ENCODE measurements around the gene ACTR3. TPM values are rescaled to one million over a fixed set of nuclear protein-coding genes. Genes with fewer than 3 reads are reported as not detected.

Gene ACTR3
- total and polyA plus RNA-seq, 10 of the 15 experiments (the other 5 are each of a cell fraction or from before 2014, with no cell fraction given) = 79.1 to 616 (median 471) TPM

DNA sequence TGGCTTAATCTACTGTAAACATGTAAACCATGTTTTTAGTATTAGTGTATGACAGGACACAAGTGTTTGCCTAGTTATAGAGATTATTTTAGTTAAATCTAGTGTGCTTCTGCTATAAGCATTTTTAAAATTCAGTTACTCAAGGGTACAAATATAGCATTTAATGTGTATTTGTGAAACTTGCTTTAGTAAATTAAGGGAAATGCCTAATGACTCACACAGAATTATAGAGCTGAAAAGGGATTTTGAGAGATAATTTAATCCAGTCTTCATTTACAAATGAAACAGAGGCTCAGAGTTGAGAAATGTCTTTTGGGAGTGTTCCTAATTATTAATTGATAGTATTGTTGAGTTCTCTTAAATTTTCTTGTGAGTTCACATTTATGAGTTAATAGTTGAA, 8.2 kb downstream of the ACTR3 start:
- TF ChIP-seq POLR2AphosphoS2 (IDR thresholded peaks at IDR 0.05; ENCODE audit: low read depth, low read length) (no peak), ZNF622 (IDR thresholded peaks at IDR 0.05) (no peak), BHLHE40 (IDR thresholded peaks at IDR 0.05; ENCODE audit: borderline replicate concordance in 1 of 2, low read depth in 2 of 2, low read length in 1 of 2) (no peak), TAF1 (IDR thresholded peaks at IDR 0.05; ENCODE audit: borderline replicate concordance, low read depth, low read length) (no peak), DPF2 (IDR thresholded peaks at IDR 0.05) (no peak)
- TF ChIP-seq, protein P1, sequence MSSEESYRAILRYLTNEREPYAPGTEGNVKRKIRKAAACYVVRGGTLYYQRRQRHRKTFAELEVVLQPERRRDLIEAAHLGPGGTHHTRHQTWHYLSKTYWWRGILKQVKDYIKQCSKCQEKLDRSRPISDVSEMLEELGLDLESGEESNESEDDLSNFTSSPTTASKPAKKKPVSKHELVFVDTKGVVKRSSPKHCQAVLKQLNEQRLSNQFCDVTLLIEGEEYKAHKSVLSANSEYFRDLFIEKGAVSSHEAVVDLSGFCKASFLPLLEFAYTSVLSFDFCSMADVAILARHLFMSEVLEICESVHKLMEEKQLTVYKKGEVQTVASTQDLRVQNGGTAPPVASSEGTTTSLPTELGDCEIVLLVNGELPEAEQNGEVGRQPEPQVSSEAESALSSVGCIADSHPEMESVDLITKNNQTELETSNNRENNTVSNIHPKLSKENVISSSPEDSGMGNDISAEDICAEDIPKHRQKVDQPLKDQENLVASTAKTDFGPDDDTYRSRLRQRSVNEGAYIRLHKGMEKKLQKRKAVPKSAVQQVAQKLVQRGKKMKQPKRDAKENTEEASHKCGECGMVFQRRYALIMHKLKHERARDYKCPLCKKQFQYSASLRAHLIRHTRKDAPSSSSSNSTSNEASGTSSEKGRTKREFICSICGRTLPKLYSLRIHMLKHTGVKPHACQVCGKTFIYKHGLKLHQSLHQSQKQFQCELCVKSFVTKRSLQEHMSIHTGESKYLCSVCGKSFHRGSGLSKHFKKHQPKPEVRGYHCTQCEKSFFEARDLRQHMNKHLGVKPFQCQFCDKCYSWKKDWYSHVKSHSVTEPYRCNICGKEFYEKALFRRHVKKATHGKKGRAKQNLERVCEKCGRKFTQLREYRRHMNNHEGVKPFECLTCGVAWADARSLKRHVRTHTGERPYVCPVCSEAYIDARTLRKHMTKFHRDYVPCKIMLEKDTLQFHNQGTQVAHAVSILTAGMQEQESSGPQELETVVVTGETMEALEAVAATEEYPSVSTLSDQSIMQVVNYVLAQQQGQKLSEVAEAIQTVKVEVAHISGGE (CRISPR knock-in tag; IDR thresholded peaks at IDR 0.05) = no peak
- peaks cover 3% of the 10 kb centered on the region; the same call in 1 of the 2 replicates for H4K20me1 ChIP-seq (ENCODE audit: control insufficient read depth, insufficient read depth)
- intact Hi-C loops (cut with micrococcal nuclease; ENCODE audit: unreplicated experiment) (no loop called here), in situ Hi-C loops (cut with MboI) (no loop called here)
- H3K27ac ChIP-seq (ENCODE audit: control insufficient read depth, insufficient read depth) = peak overlapping the region; percentile 24; the same call in 1 of the 2 replicates
- no peak overlapping the region; the same call in 1 of the 2 replicates for H3K9ac ChIP-seq (ENCODE audit: control insufficient read depth, insufficient read depth, low read length)
- H3K4me1 ChIP-seq (ENCODE audit: control insufficient read depth, insufficient read depth, low read length) = peaks cover 31% of the 10 kb centered on the region
- H3K9me3 ChIP-seq (replicated peaks; ENCODE audit: control insufficient read depth, insufficient read depth, low read length) = no peaks in the 10 kb centered on the region; the same call in 2 of the 3 replicates
- no TSS peak for BruUV-seq (replicated peaks)
- ChIA-PET RAD21 (ENCODE audit: unreplicated experiment) (interaction anchor here (1.1 to 2.4 kb wide), 8 partner anchors 9 to 198 kb away, joined by 3 to 17 read pairs (median 4); partner anchors contain the start of gene ACTR3), POLR2A (interaction anchor here (1.7 to 6.5 kb wide), 3 partner anchors 10 to 12 kb away, joined by 4 to 80 read pairs (median 8); no protein-coding TSS in a partner anchor), SMC1A (ENCODE audit: uncharacterized antibody, unreplicated experiment) (interaction anchor here (1.1 to 11.1 kb wide), 4 partner anchors 10 to 142 kb away, joined by 3 to 189 read pairs (median 18); partner anchors contain the start of gene SLC35F5), CTCF (interaction anchor here (2.2 to 8.1 kb wide), 4 partner anchors 10 to 67 kb away, joined by 7 to 59 read pairs (median 16); partner anchors contain the start of gene ACTR3)
- no peak for DNase-seq (ENCODE audit: low read depth, low spot score)
- no peaks in the 10 kb centered on the region for H3K27me3 ChIP-seq (replicated peaks in 1 of 2; ENCODE audit: control insufficient read depth in 2 of 2, insufficient read depth in 2 of 2, low read length in 1 of 2)
- no peak for FAIRE-seq
- H3K36me3 ChIP-seq (ENCODE audit: control insufficient read depth in 2 of 2, insufficient read depth in 2 of 2, low read length in 1 of 2) = peaks cover 0 to 3% of the 10 kb centered on the region in 2 experiments; a peak in 2 of 4 replicates
- H3K4me3 ChIP-seq = peak overlapping the region; percentile 89
- peaks cover 99% of the 10 kb centered on the region for H3K79me2 ChIP-seq (ENCODE audit: control insufficient read depth, insufficient read depth, low read length)
- no peak for ATAC-seq
- H2AFZ ChIP-seq (ENCODE audit: control insufficient read depth, low read depth, low read length) = no peak overlapping the region
- peak overlapping the region; percentile 75 for H3K4me2 ChIP-seq (ENCODE audit: control insufficient read depth, insufficient read depth)
